ENCODE measurements around the gene THRAP3.

DNA sequence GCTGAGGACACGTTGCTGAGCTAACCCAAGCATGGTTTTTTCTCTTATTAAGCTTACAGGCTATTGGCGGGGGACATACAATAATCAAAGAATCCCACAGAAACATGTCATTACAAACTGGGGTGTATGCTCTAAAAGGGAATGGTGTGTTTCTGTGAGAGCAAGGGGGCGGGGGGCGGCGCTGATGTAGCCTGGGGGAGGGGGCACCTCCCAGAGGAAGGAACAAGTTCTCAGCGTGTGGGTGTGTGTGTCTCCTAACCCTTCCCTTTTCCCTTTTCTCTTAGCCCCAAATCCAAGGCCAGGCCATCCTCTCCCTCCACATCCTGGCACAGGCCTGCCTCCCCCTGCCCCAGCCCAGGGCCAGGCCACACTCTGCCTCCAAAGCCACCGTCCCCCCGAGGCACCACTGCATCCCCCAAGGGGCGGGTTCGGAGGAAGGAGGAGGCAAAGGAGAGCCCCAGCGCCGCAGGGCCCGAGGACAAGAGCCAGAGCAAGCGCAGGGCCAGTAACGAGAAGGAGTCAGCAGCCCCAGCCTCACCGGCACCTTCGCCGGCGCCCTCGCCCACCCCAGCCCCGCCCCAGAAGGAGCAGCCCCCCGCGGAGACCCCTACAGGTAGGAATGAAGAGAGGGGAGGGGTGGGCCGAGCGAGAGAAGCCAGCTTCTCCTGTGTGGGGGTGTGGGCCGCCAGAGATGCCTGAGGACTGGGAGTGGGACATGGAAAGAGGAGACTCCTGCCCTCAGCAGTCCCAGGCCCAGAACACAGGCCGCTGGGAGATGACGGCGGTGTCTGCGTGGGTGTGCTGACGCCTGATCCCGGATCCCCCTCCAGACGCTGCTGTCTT lies 46.4 kb upstream of the THRAP3 start:
- TF ChIP-seq, protein P1, sequence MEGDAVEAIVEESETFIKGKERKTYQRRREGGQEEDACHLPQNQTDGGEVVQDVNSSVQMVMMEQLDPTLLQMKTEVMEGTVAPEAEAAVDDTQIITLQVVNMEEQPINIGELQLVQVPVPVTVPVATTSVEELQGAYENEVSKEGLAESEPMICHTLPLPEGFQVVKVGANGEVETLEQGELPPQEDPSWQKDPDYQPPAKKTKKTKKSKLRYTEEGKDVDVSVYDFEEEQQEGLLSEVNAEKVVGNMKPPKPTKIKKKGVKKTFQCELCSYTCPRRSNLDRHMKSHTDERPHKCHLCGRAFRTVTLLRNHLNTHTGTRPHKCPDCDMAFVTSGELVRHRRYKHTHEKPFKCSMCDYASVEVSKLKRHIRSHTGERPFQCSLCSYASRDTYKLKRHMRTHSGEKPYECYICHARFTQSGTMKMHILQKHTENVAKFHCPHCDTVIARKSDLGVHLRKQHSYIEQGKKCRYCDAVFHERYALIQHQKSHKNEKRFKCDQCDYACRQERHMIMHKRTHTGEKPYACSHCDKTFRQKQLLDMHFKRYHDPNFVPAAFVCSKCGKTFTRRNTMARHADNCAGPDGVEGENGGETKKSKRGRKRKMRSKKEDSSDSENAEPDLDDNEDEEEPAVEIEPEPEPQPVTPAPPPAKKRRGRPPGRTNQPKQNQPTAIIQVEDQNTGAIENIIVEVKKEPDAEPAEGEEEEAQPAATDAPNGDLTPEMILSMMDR (IDR thresholded peaks at IDR 0.05), result no peak
- TF ChIP-seq POLR2A (IDR thresholded peaks at IDR 0.05), result no peak

Data from thyroid gland (tissue), 4 donors.